Measurements from ENCODE around the gene SLC25A47. TPM values are rescaled to one million over a fixed set of nuclear protein-coding genes. Genes with fewer than 3 reads are reported as not detected.

SLC25A47 gene
- total and polyA plus RNA-seq, 2 experiments from 2014 or later = 1.8 TPM

DNA sequence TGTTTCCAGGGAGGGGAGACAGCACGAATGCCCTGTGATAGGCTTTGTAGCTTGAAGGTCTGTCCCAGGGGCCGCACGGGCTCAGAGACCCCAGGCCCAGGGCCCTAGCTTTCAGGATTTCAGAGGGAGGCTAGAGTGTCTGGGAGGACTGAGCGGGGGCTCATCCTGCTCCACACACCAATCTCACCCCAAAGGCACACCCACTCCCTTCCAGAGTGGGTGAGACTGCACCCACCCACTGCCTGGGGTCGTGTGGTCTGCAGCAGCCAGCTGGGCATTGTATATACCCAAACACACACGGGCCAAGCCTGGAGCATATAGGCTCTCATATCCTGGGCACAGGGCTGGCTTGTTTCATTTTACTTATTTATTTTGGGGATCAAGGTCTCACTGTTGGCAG is 5.8 kb upstream of the SLC25A47 start:
- Histone ChIP-seq H3K36me3 (replicated peaks; ENCODE audit: insufficient read depth, low read depth) (no peaks in the 10 kb centered on the region), H2AFZ (no peak overlapping the region), H3K4me1 (ENCODE audit: insufficient read depth) (peaks cover 3% of the 10 kb centered on the region), H3K9me3 (ENCODE audit: low read depth) (no peaks in the 10 kb centered on the region), H3K27ac (no peak overlapping the region), H3K9me2 (replicated peaks; ENCODE audit: insufficient read depth) (no peaks in the 10 kb centered on the region), H3K79me2 (no peaks in the 10 kb centered on the region), H4K20me1 (ENCODE audit: insufficient read depth, poor library complexity, severe bottlenecking) (no peaks in the 10 kb centered on the region), H3K4me3 (no peak overlapping the region), H3K4me2 (no peak overlapping the region), H3K27me3 (no peaks in the 10 kb centered on the region)
- TF ChIP-seq EZH2phosphoT487 (IDR thresholded peaks at IDR 0.05; ENCODE audit: low read depth, severe bottlenecking, unreplicated experiment) = no peak
- WGBS (ENCODE audit: low lambda C conversion rate, missing lambda C conversion rate) = 96% methylated on average over 6 of the region's 6 CpGs
- no peak for DNase-seq (ENCODE audit: low spot score)

DNA sequence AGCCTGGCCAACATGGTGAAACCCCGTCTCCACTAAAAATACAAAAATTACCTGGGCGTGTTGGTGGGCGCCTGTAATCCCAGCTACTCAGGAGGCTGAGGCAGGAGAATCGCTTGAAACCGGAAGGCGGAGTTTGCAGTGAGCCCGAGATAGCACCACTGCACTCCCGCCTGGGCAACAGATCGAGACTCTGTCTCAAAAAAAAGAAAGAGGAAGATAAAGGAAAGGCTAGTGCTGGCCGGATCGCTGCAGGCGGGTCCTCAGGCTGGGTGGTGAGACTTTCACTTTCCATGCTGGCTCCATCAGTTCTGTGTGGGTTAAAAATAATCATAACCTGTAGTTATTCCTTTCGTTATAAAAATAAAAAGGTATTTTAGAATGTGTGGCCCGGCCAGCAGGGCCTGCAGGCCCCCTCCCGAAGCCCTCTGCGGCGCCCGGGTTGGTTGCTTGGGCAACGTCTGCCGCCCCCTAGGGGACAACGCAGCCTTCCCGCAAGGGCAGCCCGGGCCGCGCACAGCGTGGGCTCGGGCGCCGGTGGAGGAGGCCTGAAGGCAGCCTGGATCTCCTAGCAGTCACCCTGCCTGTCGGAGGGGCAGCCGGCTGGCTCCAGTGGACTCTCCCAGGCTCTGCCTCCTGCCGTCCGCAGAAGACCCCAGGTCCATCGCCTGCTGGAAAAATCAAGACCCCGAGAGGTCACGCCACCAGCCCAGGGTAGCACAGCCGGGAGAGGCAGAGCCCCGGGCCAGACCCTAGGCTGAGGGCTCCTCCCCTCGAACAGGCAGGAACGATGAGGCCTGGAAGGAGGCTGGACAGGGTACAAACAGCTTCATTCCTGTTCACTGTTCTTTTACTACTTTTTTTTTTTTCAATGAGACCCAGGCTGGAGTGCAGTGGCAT is 5.0 kb upstream of the SLC25A47 start:
- no peaks in the 10 kb centered on the region for H4K20me1 ChIP-seq (ENCODE audit: insufficient read depth, poor library complexity, severe bottlenecking)
- H3K4me1 ChIP-seq (ENCODE audit: insufficient read depth) = no peaks in the 10 kb centered on the region
- no peaks in the 10 kb centered on the region for H3K9me2 ChIP-seq (replicated peaks; ENCODE audit: insufficient read depth)
- peak; percentile 75 for DNase-seq (ENCODE audit: low spot score)
- no peaks in the 10 kb centered on the region for H3K36me3 ChIP-seq (replicated peaks; ENCODE audit: insufficient read depth, low read depth)
- H3K9me3 ChIP-seq (ENCODE audit: low read depth) = no peaks in the 10 kb centered on the region
- H3K27me3 ChIP-seq = no peaks in the 10 kb centered on the region
- TF ChIP-seq EZH2phosphoT487 (IDR thresholded peaks at IDR 0.05; ENCODE audit: low read depth, severe bottlenecking, unreplicated experiment) = no peak
- peak; percentile 66 for TF ChIP-seq CTCF (IDR thresholded peaks at IDR 0.05; ENCODE audit: poor library complexity)
- TF ChIP-seq EZH2 (IDR thresholded peaks at IDR 0.05; ENCODE audit: borderline replicate concordance) = no peak
- no peaks in the 10 kb centered on the region for H3K79me2 ChIP-seq
- H3K4me3 ChIP-seq = no peak overlapping the region
- H3K4me2 ChIP-seq = peak overlapping the region; percentile 60
- no peak overlapping the region for H3K27ac ChIP-seq
- peak overlapping the region; percentile 45 for H2AFZ ChIP-seq
- WGBS (ENCODE audit: low lambda C conversion rate, missing lambda C conversion rate) = 45% methylated on average over 40 of the region's 40 CpGs

DNA sequence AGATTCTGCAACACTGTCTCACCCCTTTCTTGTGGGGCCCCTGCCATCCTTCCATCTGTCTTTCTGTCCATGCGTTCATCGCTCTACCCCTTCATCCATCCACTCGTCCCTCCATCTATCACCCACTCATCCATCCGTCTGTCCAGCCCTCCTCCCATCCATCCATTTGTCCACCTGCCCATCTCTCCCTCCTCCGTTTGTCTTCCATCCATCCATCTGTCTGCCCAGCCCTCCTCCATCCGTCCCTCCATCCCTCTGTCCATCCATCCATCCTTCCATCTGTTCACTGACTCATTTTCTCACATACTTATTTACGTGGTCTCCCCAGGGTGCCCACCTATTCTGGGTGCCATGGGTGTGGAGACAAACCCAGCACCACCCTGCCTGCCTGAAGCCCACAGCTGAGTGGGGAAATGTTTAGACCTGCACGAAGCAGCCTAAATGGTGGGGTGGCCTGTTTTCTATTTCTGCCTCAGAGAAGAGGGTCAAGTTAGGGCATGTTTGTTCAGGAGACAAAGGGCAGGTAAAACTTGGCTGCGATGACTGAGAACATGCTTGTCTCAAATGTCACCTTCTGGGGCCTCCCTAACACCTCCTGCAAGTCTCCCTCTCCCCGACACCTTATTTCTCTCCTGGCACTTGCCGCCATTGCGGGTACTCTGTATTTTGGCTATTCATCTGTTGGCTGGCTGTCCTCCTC is 2.8 kb upstream of the SLC25A47 start:
- Histone ChIP-seq H3K36me3 (replicated peaks; ENCODE audit: insufficient read depth, low read depth) (no peaks in the 10 kb centered on the region), H2AFZ (no peak overlapping the region), H3K9me3 (ENCODE audit: low read depth) (no peaks in the 10 kb centered on the region), H4K20me1 (ENCODE audit: insufficient read depth, poor library complexity, severe bottlenecking) (no peaks in the 10 kb centered on the region), H3K27ac (no peak overlapping the region), H3K4me1 (ENCODE audit: insufficient read depth) (no peaks in the 10 kb centered on the region), H3K27me3 (no peaks in the 10 kb centered on the region), H3K79me2 (no peaks in the 10 kb centered on the region), H3K9me2 (replicated peaks; ENCODE audit: insufficient read depth) (no peaks in the 10 kb centered on the region), H3K4me2 (no peak overlapping the region), H3K4me3 (no peak overlapping the region)
- DNase-seq (ENCODE audit: low spot score) = no peak
- 90% methylated on average over 12 of the region's 12 CpGs for WGBS (ENCODE audit: low lambda C conversion rate, missing lambda C conversion rate)
- no peak for TF ChIP-seq CTCF (IDR thresholded peaks at IDR 0.05; ENCODE audit: poor library complexity)
- no peak for TF ChIP-seq EZH2phosphoT487 (IDR thresholded peaks at IDR 0.05; ENCODE audit: low read depth, severe bottlenecking, unreplicated experiment)
- no peak for TF ChIP-seq EZH2 (IDR thresholded peaks at IDR 0.05; ENCODE audit: borderline replicate concordance)

All from hepatocyte (in vitro differentiated cells).